Measurements from ENCODE around the gene AKIRIN2. TPM values are rescaled to one million over a fixed set of nuclear protein-coding genes. Genes with fewer than 3 reads are reported as not detected.

The AKIRIN2 gene
- total and polyA plus RNA-seq, 9 of the 15 experiments (the other 6 are each of a cell fraction or from before 2014, with no cell fraction given) = 5.8 to 63.9 (median 28.1) TPM

- TF ChIP-seq ZBTB26 (CRISPR knock-in tag; IDR thresholded peaks at IDR 0.05) = no peak
- no peak for TF ChIP-seq MXI1 (IDR thresholded peaks at IDR 0.05; ENCODE audit: low read depth, low read length)
- no peak for TF ChIP-seq SAFB2 (IDR thresholded peaks at IDR 0.05; ENCODE audit: borderline replicate concordance, low read depth, low read length, severe bottlenecking)
- no peak for TF ChIP-seq BCL6 (CRISPR knock-in tag; IDR thresholded peaks at IDR 0.05)
- no peak for TF ChIP-seq HBP1 (CRISPR knock-in tag; IDR thresholded peaks at IDR 0.05)
- TF ChIP-seq VEZF1 (CRISPR knock-in tag; IDR thresholded peaks at IDR 0.05) = peak; percentile 41; the same call in 1 of the 2 replicates
- TF ChIP-seq ZNF197 (CRISPR knock-in tag; IDR thresholded peaks at IDR 0.05; ENCODE audit: low read depth) = no peak; the same call in 1 of the 2 replicates
- no peak for TF ChIP-seq RFX7 (CRISPR knock-in tag; IDR thresholded peaks at IDR 0.05)
- TF ChIP-seq GTF2A2 (tag; IDR thresholded peaks at IDR 0.05) = no peak
- peak; percentile 50; the same call in 1 of the 2 replicates for TF ChIP-seq TCF3 (CRISPR knock-in tag; IDR thresholded peaks at IDR 0.05)
- no peak for TF ChIP-seq ZFP30 (CRISPR knock-in tag; IDR thresholded peaks at IDR 0.05; ENCODE audit: borderline replicate concordance)
- no peak for TF ChIP-seq HMGN3 (IDR thresholded peaks at IDR 0.05; ENCODE audit: borderline replicate concordance, extremely low read depth, insufficient read length, low read depth, low read length)
- no peak; the same call in 1 of the 2 replicates for TF ChIP-seq EP300 (IDR thresholded peaks at IDR 0.05; ENCODE audit: low read length)
- no peak for TF ChIP-seq LCOR (CRISPR knock-in tag; IDR thresholded peaks at IDR 0.05)
- no peak for TF ChIP-seq PRPF4 (IDR thresholded peaks at IDR 0.05; ENCODE audit: insufficient read depth, low read depth, low read length, poor library complexity, severe bottlenecking)
- no peak for TF ChIP-seq ZNF41 (CRISPR knock-in tag; conservative IDR thresholded peaks at IDR 0.05)
- peak; percentile 72 for TF ChIP-seq ATF3 (IDR thresholded peaks at IDR 0.05)
- no peak for TF ChIP-seq ATF3 (CRISPR knock-in tag; conservative IDR thresholded peaks at IDR 0.05)
- no peak for TF ChIP-seq ESRRB (CRISPR knock-in tag; IDR thresholded peaks at IDR 0.05; ENCODE audit: borderline replicate concordance)
- TF ChIP-seq PCBP2 (IDR thresholded peaks at IDR 0.05; ENCODE audit: low read depth, low read length, poor library complexity, severe bottlenecking) = no peak
- 0 out of 4 replicates have a peak, but pooled peaks of 1 of the 2 experiments have one; percentile 6 for TF ChIP-seq RAD21 (CRISPR knock-in tag; conservative IDR thresholded peaks at IDR 0.05 in 1 of 2, IDR thresholded peaks at IDR 0.05 in 1 of 2)
- peak; percentile 51; the same call in 1 of the 2 replicates for TF ChIP-seq TRIM28 (IDR thresholded peaks at IDR 0.05)
- TF ChIP-seq FOXA1 (IDR thresholded peaks at IDR 0.05; ENCODE audit: borderline replicate concordance) = no peak
- TF ChIP-seq SRSF9 (IDR thresholded peaks at IDR 0.05; ENCODE audit: borderline replicate concordance, low read depth, low read length) = no peak
Observed at GRCh38 chr6:87705070-87705691, 3.1 kb upstream of the AKIRIN2 start (continued).
